ENCODE results near the gene WFDC9.
"Not testable (repeated sequence)": the region's sequence is repeated elsewhere in the genome, so short reads cannot be mapped to it uniquely, and the experiment has no call there.

- not testable (repeated sequence) for TF ChIP-seq CTCF (conservative IDR thresholded peaks at IDR 0.05; ENCODE audit: low read length); EZH2phosphoT487 (IDR thresholded peaks at IDR 0.05; ENCODE audit: borderline replicate concordance, low read depth, low read length)
These were observed 14.8 kb upstream of the WFDC9 start for GRCh38 chr20:45645869-45646268.
